ENCODE data around the gene ZNF529. TPM values are rescaled to one million over a fixed set of nuclear protein-coding genes. Genes with fewer than 3 reads are reported as not detected.

The ZNF529 gene
- total and polyA plus RNA-seq, 2 of the 8 experiments (the other 6 are each of a cell fraction or from before 2014, with no cell fraction given): 8.4 to 14.1 TPM

DNA sequence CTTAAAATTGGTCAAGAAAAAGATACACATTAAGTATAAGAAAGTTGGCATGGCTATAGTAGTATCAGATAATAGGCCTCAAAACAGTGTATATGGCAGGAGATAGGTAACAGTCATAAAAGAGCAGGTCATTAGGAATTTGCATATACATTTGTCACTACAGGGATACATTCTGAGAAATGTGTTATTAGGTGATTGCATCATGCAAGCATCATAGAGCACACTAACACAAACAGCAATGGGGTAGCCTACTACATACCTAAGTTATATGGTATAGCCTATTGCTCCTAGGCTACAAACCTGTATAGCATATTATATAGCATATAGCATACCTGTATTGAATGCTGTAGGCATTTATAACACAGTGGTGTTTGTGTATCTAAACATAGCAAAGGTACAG, 6.2 kb upstream of the ZNF529 start:
- H4K20me1 ChIP-seq (replicated peaks in 1 of 2; ENCODE audit: control insufficient read depth in 1 of 2, insufficient read depth in 2 of 2, low read length in 2 of 2): no peaks in the 10 kb centered on the region
- no peak overlapping the region for H2AFZ ChIP-seq (ENCODE audit: low read length)
- H3K79me1 ChIP-seq (ENCODE audit: low read depth, low read length): peaks cover 3% of the 10 kb centered on the region
- H3K9ac ChIP-seq (replicated peaks in 1 of 4; ENCODE audit: extremely low read depth in 1 of 4, low read depth in 3 of 4, low read length in 3 of 4): no peak overlapping the region
- no peak for TF ChIP-seq EGR1 (IDR thresholded peaks at IDR 0.05; ENCODE audit: borderline replicate concordance, low read depth, low read length)
- no peak for TF ChIP-seq RNF2 (IDR thresholded peaks at IDR 0.05; ENCODE audit: borderline replicate concordance, low read depth, low read length, missing control alignments, poor library complexity, severe bottlenecking)
- no peak for TF ChIP-seq HDAC2 (IDR thresholded peaks at IDR 0.05; ENCODE audit: borderline replicate concordance in 1 of 2, low read depth in 2 of 2, low read length in 2 of 2)
- no peak for TF ChIP-seq POLR2A (IDR thresholded peaks at IDR 0.05; ENCODE audit: control extremely low read depth in 1 of 2, low read depth in 2 of 2, low read length in 2 of 2)
- TF ChIP-seq JUND (IDR thresholded peaks at IDR 0.05; ENCODE audit: low read length): no peak
- no peak for TF ChIP-seq SP2 (IDR thresholded peaks at IDR 0.05; ENCODE audit: low read length)
- no peak for TF ChIP-seq EP300 (IDR thresholded peaks at IDR 0.05; ENCODE audit: borderline replicate concordance in 1 of 2, low read depth in 2 of 2, low read length in 2 of 2)
- no peak for TF ChIP-seq POLR2AphosphoS5 (IDR thresholded peaks at IDR 0.05; ENCODE audit: low read depth, low read length)
- TF ChIP-seq BCL11A (IDR thresholded peaks at IDR 0.05; ENCODE audit: low read depth in 2 of 2, low read length in 2 of 2): no peak
- TF ChIP-seq JUN (IDR thresholded peaks at IDR 0.05; ENCODE audit: low read depth, low read length): no peak
- no peak for TF ChIP-seq SIN3A (conservative IDR thresholded peaks at IDR 0.05 in 1 of 2, IDR thresholded peaks at IDR 0.05 in 1 of 2; ENCODE audit: low read depth in 1 of 2, low read length in 2 of 2)
- no peak for TF ChIP-seq TEAD4 (IDR thresholded peaks at IDR 0.05; ENCODE audit: low read depth, low read length)
- no peak for TF ChIP-seq RXRA (IDR thresholded peaks at IDR 0.05; ENCODE audit: insufficient read depth, low read depth, low read length)
- no peak for TF ChIP-seq SAP30 (IDR thresholded peaks at IDR 0.05; ENCODE audit: insufficient read depth, insufficient replicate concordance, low read length)
- H3K27me3 ChIP-seq (replicated peaks in 1 of 4; ENCODE audit: control insufficient read depth in 3 of 4, extremely low read depth in 1 of 4, insufficient read depth in 3 of 4, low read length in 3 of 4): no peaks in the 10 kb centered on the region
- no peak overlapping the region for H3K14ac ChIP-seq (ENCODE audit: insufficient read length)
- H3K56ac ChIP-seq (replicated peaks; ENCODE audit: insufficient read length, low read depth, low read length): no peak overlapping the region
- H2BK15ac ChIP-seq (ENCODE audit: low read length): no peak overlapping the region
- H4K8ac ChIP-seq (ENCODE audit: extremely low read depth, insufficient read depth, low read length): no peak overlapping the region
- CTCF ChIA-PET (ENCODE audit: partially characterized antibody): interaction anchor here (0.6 kb wide), 1 partner anchor 50 kb away, joined by 5 read pairs; no protein-coding TSS in a partner anchor
- no peak overlapping the region for H3K4ac ChIP-seq (replicated peaks; ENCODE audit: insufficient read length, low read depth, low read length)
- H4K91ac ChIP-seq (replicated peaks; ENCODE audit: insufficient read length, low read length): no peak overlapping the region
- H3K36me3 ChIP-seq (ENCODE audit: control insufficient read depth in 2 of 4, insufficient read depth in 4 of 4, low read length in 3 of 4): peaks cover 2 to 36% (median 11%) of the 10 kb centered on the region in 4 experiments; a peak in 6 of 8 replicates
- peaks cover 0 to 15% of the 10 kb centered on the region in 2 experiments; a peak in 2 of 4 replicates for H3K79me2 ChIP-seq (ENCODE audit: control insufficient read depth in 1 of 2, insufficient read depth in 2 of 2, low read length in 2 of 2)
- H2BK20ac ChIP-seq (ENCODE audit: low read length): no peak overlapping the region
- H3K23me2 ChIP-seq (ENCODE audit: low read depth, low read length): peaks cover 5% of the 10 kb centered on the region
- FAIRE-seq (no peak), DNase-seq (ENCODE audit: low read depth in 1 of 2, low spot score in 2 of 2) (no peak)
- H2AK5ac ChIP-seq (ENCODE audit: low read depth, low read length): no peak overlapping the region
- no peak overlapping the region for H3K23ac ChIP-seq (ENCODE audit: insufficient read length)
- no peak overlapping the region for H3K18ac ChIP-seq (ENCODE audit: extremely low read depth, low read length)
- no peak overlapping the region for H3K4me2 ChIP-seq (ENCODE audit: insufficient read depth in 1 of 2, low read depth in 2 of 2, low read length in 2 of 2)
- H4K5ac ChIP-seq (ENCODE audit: insufficient read length, low read depth, low read length): no peak overlapping the region
- H2BK5ac ChIP-seq (ENCODE audit: low read depth, low read length): no peak overlapping the region
- no peak overlapping the region for H3K4me3 ChIP-seq (ENCODE audit: extremely low read depth in 1 of 4, insufficient read depth in 2 of 4, low read depth in 3 of 4, low read length in 4 of 4)
- POLR2A ChIA-PET (ENCODE audit: partially characterized antibody): no interaction called here
- H2BK120ac ChIP-seq (replicated peaks; ENCODE audit: low read depth, low read length): no peak overlapping the region
- H3K27ac ChIP-seq (ENCODE audit: low read depth, low read length): no peak overlapping the region
- H2BK12ac ChIP-seq (ENCODE audit: low read depth, low read length): no peak overlapping the region
- H3K4me1 ChIP-seq (replicated peaks in 1 of 4; ENCODE audit: control insufficient read depth in 3 of 4, insufficient read depth in 4 of 4, low read length in 3 of 4): no peaks in the 10 kb centered on the region; a peak in 1 of 7 replicates
- H3K9me3 ChIP-seq (ENCODE audit: insufficient read depth in 2 of 2, low read depth in 1 of 2, low read length in 1 of 2): no peaks in the 10 kb centered on the region
